Measurements from ENCODE around the gene MYOF.

The MYOF gene

GRCh38 chr10:93309062-93309461 is 173.1 kb downstream of the MYOF start:
- Histone ChIP-seq H2BK120ac (ENCODE audit: insufficient read depth, low read length, poor library complexity) (no peak overlapping the region), H4K12ac (ENCODE audit: low read depth, low read length) (no peak overlapping the region), H3K4ac (ENCODE audit: low read depth, low read length) (no peak overlapping the region), H3K9me3 (ENCODE audit: insufficient read depth, low read depth, low read length) (no peaks in the 10 kb centered on the region), H3K23ac (ENCODE audit: low read length) (no peak overlapping the region), H3K79me1 (ENCODE audit: low read length) (no peaks in the 10 kb centered on the region), H2BK5ac (ENCODE audit: low read depth, low read length, poor library complexity) (no peak overlapping the region), H3K4me2 (ENCODE audit: low read length) (no peak overlapping the region), H2AFZ (ENCODE audit: insufficient read depth, low read length, poor library complexity) (no peak overlapping the region), H3K4me3 (ENCODE audit: low read depth, low read length) (no peak overlapping the region), H3K14ac (ENCODE audit: low read length) (no peak overlapping the region), H3K79me2 (ENCODE audit: control insufficient read depth, insufficient read depth, low read length, poor library complexity) (no peaks in the 10 kb centered on the region), H3K9ac (ENCODE audit: low read length) (no peak overlapping the region), H3K27ac (ENCODE audit: low read depth, low read length) (no peak overlapping the region), H3K36me3 (ENCODE audit: control insufficient read depth in 1 of 2, insufficient read depth in 2 of 2, low read length in 2 of 2) (peaks cover 31 to 39% of the 10 kb centered on the region in 2 experiments), H2AK5ac (ENCODE audit: low read length) (no peak overlapping the region), H2BK12ac (ENCODE audit: low read length) (no peak overlapping the region), H3K4me1 (ENCODE audit: control insufficient read depth in 1 of 2, insufficient read depth in 2 of 2, low read length in 2 of 2) (no peaks in the 10 kb centered on the region), H3K18ac (ENCODE audit: low read length) (no peak overlapping the region), H4K91ac (ENCODE audit: low read depth, low read length) (no peak overlapping the region), H3K27me3 (ENCODE audit: insufficient read depth, low read length) (no peaks in the 10 kb centered on the region), H4K8ac (ENCODE audit: low read depth, low read length) (no peak overlapping the region)
- WGBS (ENCODE audit: extremely low coverage, insufficient coverage, insufficient read length), result no CpG with 5 or more reads among the region's 5 CpGs
- DNase-seq, result no peak

- Histone ChIP-seq H3K18ac (ENCODE audit: low read length) (no peak overlapping the region), H3K79me1 (ENCODE audit: low read length) (no peaks in the 10 kb centered on the region), H3K27ac (ENCODE audit: low read depth, low read length) (no peak overlapping the region), H2BK12ac (ENCODE audit: low read length) (no peak overlapping the region), H2BK120ac (ENCODE audit: insufficient read depth, low read length, poor library complexity) (no peak overlapping the region), H3K79me2 (ENCODE audit: control insufficient read depth, insufficient read depth, low read length, poor library complexity) (no peaks in the 10 kb centered on the region), H2BK5ac (ENCODE audit: low read depth, low read length, poor library complexity) (no peak overlapping the region), H4K91ac (ENCODE audit: low read depth, low read length) (no peak overlapping the region), H3K23ac (ENCODE audit: low read length) (no peak overlapping the region), H3K14ac (ENCODE audit: low read length) (no peak overlapping the region), H3K4me3 (ENCODE audit: low read depth, low read length) (no peak overlapping the region), H3K27me3 (ENCODE audit: insufficient read depth, low read length) (no peaks in the 10 kb centered on the region), H3K4ac (ENCODE audit: low read depth, low read length) (no peak overlapping the region), H3K4me2 (ENCODE audit: low read length) (no peak overlapping the region), H2AK5ac (ENCODE audit: low read length) (no peak overlapping the region), H3K9ac (ENCODE audit: low read length) (no peak overlapping the region), H4K8ac (ENCODE audit: low read depth, low read length) (no peak overlapping the region), H3K9me3 (ENCODE audit: insufficient read depth, low read depth, low read length) (peaks cover 1% of the 10 kb centered on the region), H3K36me3 (ENCODE audit: control insufficient read depth in 1 of 2, insufficient read depth in 2 of 2, low read length in 2 of 2) (peaks cover 17 to 19% of the 10 kb centered on the region in 2 experiments), H2AFZ (ENCODE audit: insufficient read depth, low read length, poor library complexity) (no peak overlapping the region), H3K4me1 (ENCODE audit: control insufficient read depth in 1 of 2, insufficient read depth in 2 of 2, low read length in 2 of 2) (no peaks in the 10 kb centered on the region), H4K12ac (ENCODE audit: low read depth, low read length) (no peak overlapping the region)
- WGBS (ENCODE audit: extremely low coverage, insufficient coverage, insufficient read length), result no CpG with 5 or more reads among the region's 3 CpGs
- no peak for DNase-seq
These were observed 177.0 kb downstream of the MYOF start for GRCh38 chr10:93305122-93305521.

- Histone ChIP-seq H3K79me2 (ENCODE audit: control insufficient read depth, insufficient read depth, low read length, poor library complexity) (no peaks in the 10 kb centered on the region), H3K4me1 (ENCODE audit: control insufficient read depth in 1 of 2, insufficient read depth in 2 of 2, low read length in 2 of 2) (peaks cover 3 to 4% of the 10 kb centered on the region in 2 experiments), H2BK12ac (ENCODE audit: low read length) (no peak overlapping the region), H3K23ac (ENCODE audit: low read length) (no peak overlapping the region), H2AFZ (ENCODE audit: insufficient read depth, low read length, poor library complexity) (no peak overlapping the region), H4K91ac (ENCODE audit: low read depth, low read length) (no peak overlapping the region), H3K79me1 (ENCODE audit: low read length) (no peaks in the 10 kb centered on the region), H3K9me3 (ENCODE audit: insufficient read depth, low read depth, low read length) (peaks cover 2% of the 10 kb centered on the region), H3K36me3 (ENCODE audit: control insufficient read depth in 1 of 2, insufficient read depth in 2 of 2, low read length in 2 of 2) (peaks cover 2 to 7% of the 10 kb centered on the region in 2 experiments), H2BK120ac (ENCODE audit: insufficient read depth, low read length, poor library complexity) (no peak overlapping the region), H3K18ac (ENCODE audit: low read length) (no peak overlapping the region), H3K4me3 (ENCODE audit: low read depth, low read length) (no peak overlapping the region), H3K4me2 (ENCODE audit: low read length) (no peak overlapping the region), H2AK5ac (ENCODE audit: low read length) (no peak overlapping the region), H3K27ac (ENCODE audit: low read depth, low read length) (no peak overlapping the region), H3K27me3 (ENCODE audit: insufficient read depth, low read length) (no peaks in the 10 kb centered on the region), H3K14ac (ENCODE audit: low read length) (no peak overlapping the region), H4K12ac (ENCODE audit: low read depth, low read length) (no peak overlapping the region), H3K4ac (ENCODE audit: low read depth, low read length) (no peak overlapping the region), H2BK5ac (ENCODE audit: low read depth, low read length, poor library complexity) (no peak overlapping the region), H4K8ac (ENCODE audit: low read depth, low read length) (no peak overlapping the region), H3K9ac (ENCODE audit: low read length) (no peak overlapping the region)
- no CpG with 5 or more reads among the region's 5 CpGs for WGBS (ENCODE audit: extremely low coverage, insufficient coverage, insufficient read length)
- DNase-seq, result peak; percentile 26 to 54
These were observed 181.2 kb downstream of the MYOF start for GRCh38 chr10:93300981-93301380.

GRCh38 chr10:93300288-93300917 is 181.7 kb downstream of the MYOF start:
- no peak overlapping the region for H3K4ac ChIP-seq (ENCODE audit: low read depth, low read length)

More at GRCh38 chr10:93300288-93300917, 181.7 kb downstream of the MYOF start:
- Histone ChIP-seq H3K79me1 (ENCODE audit: low read length) (no peaks in the 10 kb centered on the region), H3K79me2 (ENCODE audit: control insufficient read depth, insufficient read depth, low read length, poor library complexity) (no peaks in the 10 kb centered on the region), H2BK12ac (ENCODE audit: low read length) (peak overlapping the region; percentile 28), H3K4me2 (ENCODE audit: low read length) (no peak overlapping the region), H2AFZ (ENCODE audit: insufficient read depth, low read length, poor library complexity) (no peak overlapping the region), H3K4me3 (ENCODE audit: low read depth, low read length) (no peak overlapping the region), H2BK5ac (ENCODE audit: low read depth, low read length, poor library complexity) (no peak overlapping the region), H3K9me3 (ENCODE audit: insufficient read depth, low read depth, low read length) (peaks cover 2% of the 10 kb centered on the region), H2AK5ac (ENCODE audit: low read length) (no peak overlapping the region), H2BK120ac (ENCODE audit: insufficient read depth, low read length, poor library complexity) (no peak overlapping the region), H3K4me1 (ENCODE audit: control insufficient read depth in 1 of 2, insufficient read depth in 2 of 2, low read length in 2 of 2) (peaks cover 3 to 4% of the 10 kb centered on the region in 2 experiments), H4K12ac (ENCODE audit: low read depth, low read length) (no peak overlapping the region), H4K8ac (ENCODE audit: low read depth, low read length) (no peak overlapping the region), H4K91ac (ENCODE audit: low read depth, low read length) (no peak overlapping the region), H3K36me3 (ENCODE audit: control insufficient read depth in 1 of 2, insufficient read depth in 2 of 2, low read length in 2 of 2) (peaks cover 2 to 7% of the 10 kb centered on the region in 2 experiments), H3K9ac (ENCODE audit: low read length) (no peak overlapping the region), H3K18ac (ENCODE audit: low read length) (no peak overlapping the region), H3K27ac (ENCODE audit: low read depth, low read length) (no peak overlapping the region), H3K23ac (ENCODE audit: low read length) (peak overlapping the region; percentile 27), H3K14ac (ENCODE audit: low read length) (no peak overlapping the region), H3K27me3 (ENCODE audit: insufficient read depth, low read length) (no peaks in the 10 kb centered on the region)
- WGBS (ENCODE audit: extremely low coverage, insufficient coverage, insufficient read length), result no CpG with 5 or more reads among the region's 7 CpGs
- DNase-seq, result no peak

Measured in trophoblast cell (in vitro differentiated cells and primary cell).